ENCODE data around the gene SMU1.
"Not testable (repeated sequence)": the region's sequence is repeated elsewhere in the genome, so short reads cannot be mapped to it uniquely, and the experiment has no call there.

The SMU1 gene

GRCh38 chr9:33007755-33008154 is 68.7 kb downstream of the SMU1 start:
- no peak for DNase-seq

GRCh38 chr9:33005335-33005734 is 71.1 kb downstream of the SMU1 start:
- not testable (repeated sequence) for DNase-seq

- not testable (repeated sequence) for DNase-seq
These were observed 75.8 kb downstream of the SMU1 start for GRCh38 chr9:33000682-33001055.

GRCh38 chr9:32992595-32993238 is 83.8 kb downstream of the SMU1 start:
- no peak for DNase-seq

GRCh38 chr9:32991897-32992594 is 84.4 kb downstream of the SMU1 start:
- DNase-seq = no peak

Measured in NCI-H1092 treated with DMSO at 0.1 percent for 48 hours (cell line).